ENCODE data around the gene FGF8.

The FGF8 gene

DNA sequence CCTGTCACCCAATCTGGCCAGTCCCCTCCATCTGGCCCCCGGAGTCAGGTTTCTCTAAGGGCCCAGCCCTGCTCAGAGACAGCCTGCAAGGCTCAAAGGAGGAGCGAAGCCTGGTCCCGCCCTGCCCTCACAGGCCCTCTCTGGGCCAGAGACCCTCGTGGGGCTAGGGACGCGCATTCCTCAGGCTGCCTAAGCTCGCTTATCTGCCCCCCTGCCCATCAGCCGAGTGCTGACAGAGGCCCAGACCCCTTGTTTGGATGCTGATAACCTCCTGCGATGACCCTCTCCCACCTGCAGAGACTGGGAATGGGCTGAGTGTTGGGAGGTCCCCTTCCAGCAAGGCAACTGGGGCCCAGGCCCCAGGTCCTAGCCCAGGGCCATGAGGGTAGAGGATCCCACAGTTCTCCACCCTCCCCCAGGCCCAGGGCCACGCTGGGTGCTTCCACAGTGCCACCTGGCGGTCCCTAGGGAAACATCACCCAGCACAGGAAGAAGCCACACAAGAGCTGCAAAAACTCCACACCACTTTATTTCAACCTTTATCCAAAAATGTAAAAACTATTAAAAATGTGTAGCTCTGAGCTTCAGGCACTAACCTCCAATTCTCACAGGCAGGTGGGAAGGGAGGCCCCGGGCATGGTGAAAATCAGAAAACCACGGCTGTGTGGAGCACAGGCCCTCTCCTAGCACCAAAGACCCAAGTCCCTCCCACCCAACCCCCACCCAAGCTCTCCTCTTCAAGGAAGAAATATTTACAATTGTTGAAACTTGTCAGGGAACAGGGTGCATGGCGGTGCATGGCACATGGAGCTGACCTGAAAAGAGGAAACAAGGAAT lies 5.1 kb upstream of the FGF8 start:
- H3K36me3 ChIP-seq (ENCODE audit: control insufficient read depth, insufficient read depth, low read length) = peaks cover 15% of the 10 kb centered on the region
- peak overlapping the region; percentile 24 for H3K9ac ChIP-seq (ENCODE audit: low read depth, low read length)
- H3K9me3 ChIP-seq (ENCODE audit: control insufficient read depth, insufficient read depth, low read length) = no peaks in the 10 kb centered on the region
- H3K4me3 ChIP-seq (ENCODE audit: low read depth, low read length) = peak overlapping the region; percentile 22
- peaks cover 23% of the 10 kb centered on the region for H3K27me3 ChIP-seq (ENCODE audit: control insufficient read depth, insufficient read depth, low read length)
- H3K4me1 ChIP-seq (ENCODE audit: control insufficient read depth, insufficient read depth, low read length) = peaks cover 10% of the 10 kb centered on the region

- Histone ChIP-seq H3K9ac (ENCODE audit: low read depth, low read length) (no peak overlapping the region), H3K4me3 (ENCODE audit: low read depth, low read length) (peak overlapping the region; percentile 66), H3K36me3 (ENCODE audit: control insufficient read depth, insufficient read depth, low read length) (peaks cover 13% of the 10 kb centered on the region), H3K9me3 (ENCODE audit: control insufficient read depth, insufficient read depth, low read length) (no peaks in the 10 kb centered on the region), H3K4me1 (ENCODE audit: control insufficient read depth, insufficient read depth, low read length) (peaks cover 10% of the 10 kb centered on the region), H3K27me3 (ENCODE audit: control insufficient read depth, insufficient read depth, low read length) (peaks cover 25% of the 10 kb centered on the region)
Measured at GRCh38 chr10:101780187-101780817, 4.4 kb upstream of the FGF8 start.

GRCh38 chr10:101779544-101780186 lies 3.8 kb upstream of the FGF8 start:
- peaks cover 32% of the 10 kb centered on the region for H3K27me3 ChIP-seq (ENCODE audit: control insufficient read depth, insufficient read depth, low read length)
- no peak overlapping the region for H3K9ac ChIP-seq (ENCODE audit: low read depth, low read length)
- H3K9me3 ChIP-seq (ENCODE audit: control insufficient read depth, insufficient read depth, low read length) = no peaks in the 10 kb centered on the region
- peaks cover 13% of the 10 kb centered on the region for H3K36me3 ChIP-seq (ENCODE audit: control insufficient read depth, insufficient read depth, low read length)
- peak overlapping the region; percentile 66 for H3K4me3 ChIP-seq (ENCODE audit: low read depth, low read length)
- H3K4me1 ChIP-seq (ENCODE audit: control insufficient read depth, insufficient read depth, low read length) = peaks cover 10% of the 10 kb centered on the region

GRCh38 chr10:101778781-101779543 lies 3.0 kb upstream of the FGF8 start:
- Histone ChIP-seq H3K4me3 (ENCODE audit: low read depth, low read length) (peak overlapping the region; percentile 66), H3K4me1 (ENCODE audit: control insufficient read depth, insufficient read depth, low read length) (peaks cover 10% of the 10 kb centered on the region)

GRCh38 chr10:101778151-101778780 lies 2.4 kb upstream of the FGF8 start:
- Histone ChIP-seq H3K4me1 (ENCODE audit: control insufficient read depth, insufficient read depth, low read length) (peaks cover 15% of the 10 kb centered on the region), H3K4me3 (ENCODE audit: low read depth, low read length) (peak overlapping the region; percentile 66), H3K9ac (ENCODE audit: low read depth, low read length) (no peak overlapping the region), H3K27me3 (ENCODE audit: control insufficient read depth, insufficient read depth, low read length) (peaks cover 46% of the 10 kb centered on the region), H3K36me3 (ENCODE audit: control insufficient read depth, insufficient read depth, low read length) (peaks cover 13% of the 10 kb centered on the region), H3K9me3 (ENCODE audit: control insufficient read depth, insufficient read depth, low read length) (no peaks in the 10 kb centered on the region)

More at GRCh38 chr10:101778781-101779543, 3.0 kb upstream of the FGF8 start:
- H3K9me3 ChIP-seq (ENCODE audit: control insufficient read depth, insufficient read depth, low read length) = no peaks in the 10 kb centered on the region
- H3K27me3 ChIP-seq (ENCODE audit: control insufficient read depth, insufficient read depth, low read length) = peaks cover 39% of the 10 kb centered on the region
- H3K9ac ChIP-seq (ENCODE audit: low read depth, low read length) = no peak overlapping the region
- H3K36me3 ChIP-seq (ENCODE audit: control insufficient read depth, insufficient read depth, low read length) = peaks cover 13% of the 10 kb centered on the region

GRCh38 chr10:101777619-101778145 lies 1.8 kb upstream of the FGF8 start:
- Histone ChIP-seq H3K9ac (ENCODE audit: low read depth, low read length) (no peak overlapping the region), H3K9me3 (ENCODE audit: control insufficient read depth, insufficient read depth, low read length) (no peaks in the 10 kb centered on the region), H3K4me3 (ENCODE audit: low read depth, low read length) (no peak overlapping the region), H3K36me3 (ENCODE audit: control insufficient read depth, insufficient read depth, low read length) (peaks cover 10% of the 10 kb centered on the region), H3K27me3 (ENCODE audit: control insufficient read depth, insufficient read depth, low read length) (peaks cover 51% of the 10 kb centered on the region), H3K4me1 (ENCODE audit: control insufficient read depth, insufficient read depth, low read length) (peaks cover 19% of the 10 kb centered on the region)

DNA sequence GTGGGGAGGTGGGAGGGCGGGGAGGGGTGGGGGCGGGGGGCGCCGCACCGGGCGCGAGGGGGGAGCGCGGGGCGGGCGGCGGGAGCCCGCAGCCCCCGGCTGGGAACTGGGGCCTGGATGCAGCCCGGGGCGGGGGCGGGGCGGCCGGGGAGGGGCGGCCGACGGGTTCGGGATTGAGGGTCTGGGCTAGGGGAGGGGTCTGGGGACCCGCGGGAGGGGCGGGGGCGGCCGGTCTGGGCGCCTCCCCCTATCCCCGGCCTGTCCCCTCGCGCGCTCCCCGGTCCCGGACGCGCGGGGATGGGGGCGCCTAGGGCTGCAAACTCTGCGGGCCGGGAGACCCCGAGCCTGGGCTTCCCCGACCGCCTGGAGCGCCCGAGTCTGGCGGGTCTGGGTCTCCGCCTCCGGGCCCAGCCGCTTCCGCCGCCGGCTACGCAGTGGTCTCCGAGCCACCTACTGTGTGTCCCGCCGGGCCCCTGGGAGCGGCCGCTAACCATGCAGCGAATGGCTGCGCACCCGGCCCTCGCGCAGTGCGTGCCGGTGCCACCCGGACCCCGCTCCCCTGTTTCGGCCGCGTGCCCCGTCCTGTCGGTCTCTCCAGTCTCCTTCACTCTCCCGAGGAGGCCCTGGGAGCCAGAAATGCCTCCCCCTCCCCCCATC lies 375 bp upstream of the FGF8 start:
- Histone ChIP-seq H3K4me3 (ENCODE audit: low read depth, low read length) (peak overlapping the region; percentile 32), H3K9me3 (ENCODE audit: control insufficient read depth, insufficient read depth, low read length) (no peaks in the 10 kb centered on the region), H3K36me3 (ENCODE audit: control insufficient read depth, insufficient read depth, low read length) (peaks cover 6% of the 10 kb centered on the region), H3K9ac (ENCODE audit: low read depth, low read length) (no peak overlapping the region), H3K4me1 (ENCODE audit: control insufficient read depth, insufficient read depth, low read length) (peaks cover 21% of the 10 kb centered on the region), H3K27me3 (ENCODE audit: control insufficient read depth, insufficient read depth, low read length) (peaks cover 64% of the 10 kb centered on the region)

- Histone ChIP-seq H3K27me3 (ENCODE audit: control insufficient read depth, insufficient read depth, low read length) (peaks cover 62% of the 10 kb centered on the region), H3K4me3 (ENCODE audit: low read depth, low read length) (peak overlapping the region; percentile 52), H3K9me3 (ENCODE audit: control insufficient read depth, insufficient read depth, low read length) (no peaks in the 10 kb centered on the region), H3K4me1 (ENCODE audit: control insufficient read depth, insufficient read depth, low read length) (peaks cover 14% of the 10 kb centered on the region), H3K9ac (ENCODE audit: low read depth, low read length) (no peak overlapping the region), H3K36me3 (ENCODE audit: control insufficient read depth, insufficient read depth, low read length) (no peaks in the 10 kb centered on the region)
Measured at GRCh38 chr10:101774589-101775272, 1.2 kb downstream of the FGF8 start.

DNA sequence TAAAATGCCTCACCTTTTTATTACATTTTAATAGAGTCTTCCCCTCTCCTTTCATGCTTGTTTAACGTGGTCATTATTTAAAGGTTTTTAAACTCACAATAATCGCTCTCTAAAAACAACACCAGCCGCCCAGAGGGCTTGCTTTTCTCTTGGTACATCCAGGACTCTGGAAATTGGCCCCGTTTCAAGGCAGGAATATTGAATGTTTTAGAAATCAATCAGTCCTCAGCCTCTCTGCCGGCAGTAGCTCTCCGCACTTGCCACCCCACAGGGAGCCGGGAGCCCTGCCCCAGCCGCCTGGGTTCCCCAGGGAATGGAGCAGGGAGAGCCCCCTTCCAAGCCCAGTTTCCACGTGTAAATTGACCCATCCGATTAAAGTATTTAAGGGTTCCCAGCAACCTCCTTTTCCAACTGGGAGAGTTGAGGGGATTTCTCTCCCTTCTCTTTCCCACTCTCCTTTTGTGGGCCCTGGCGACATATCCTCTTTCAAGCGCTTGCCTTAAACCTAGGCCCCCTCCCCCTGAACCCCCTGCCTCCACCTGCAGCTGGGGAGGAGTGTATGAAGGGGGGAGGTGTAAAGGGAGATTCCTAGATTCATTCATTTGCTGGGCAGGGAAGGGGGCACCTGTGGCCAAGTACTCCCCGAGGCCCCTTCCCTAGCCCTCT lies 1.9 kb downstream of the FGF8 start:
- no peak overlapping the region for H3K9ac ChIP-seq (ENCODE audit: low read depth, low read length)
- H3K36me3 ChIP-seq (ENCODE audit: control insufficient read depth, insufficient read depth, low read length) = no peaks in the 10 kb centered on the region
- peak overlapping the region; percentile 52 for H3K4me3 ChIP-seq (ENCODE audit: low read depth, low read length)
- H3K27me3 ChIP-seq (ENCODE audit: control insufficient read depth, insufficient read depth, low read length) = peaks cover 62% of the 10 kb centered on the region
- no peaks in the 10 kb centered on the region for H3K9me3 ChIP-seq (ENCODE audit: control insufficient read depth, insufficient read depth, low read length)
- peaks cover 14% of the 10 kb centered on the region for H3K4me1 ChIP-seq (ENCODE audit: control insufficient read depth, insufficient read depth, low read length)
